HepG2 (cell line): ENCODE results near the gene RERE. TPM values are rescaled to one million over a fixed set of nuclear protein-coding genes. Genes with fewer than 3 reads are reported as not detected.
A peak's percentile ranks its signal among the peaks of the same experiment; 100 is the strongest.

Experiments used
- ATAD3A ChIP-seq: sonication (generic); formaldehyde crosslinking; IDR thresholded peaks from 2 replicates; pipeline ENCODE4 v1.4.0; 2020; ENCODE audit warnings: missing genetic modification reagents
- CREB1 ChIP-seq, 2 experiments: fragments of 450-650 bp in 1 of 2; IDR thresholded peaks; 2 replicates each; pipeline ENCODE4 v1.6.1; 2016 to 2017; ENCODE audit warnings: control low read depth in 1 of 2, mild to moderate bottlenecking in 1 of 2, missing compliant biosample characterization in 1 of 2, missing genetic modification characterization in 1 of 2
- GABPA ChIP-seq, 2 experiments: IDR thresholded peaks; 2 replicates each; pipeline ENCODE4 v1.6.1; 2011 to 2016; ENCODE audit warnings: low read depth in 2 of 2, low read length in 1 of 2, missing biosample characterization in 1 of 2, missing genetic modification characterization in 1 of 2
- GATAD2A ChIP-seq: IDR thresholded peaks from 2 replicates; pipeline ENCODE4 v1.6.1; 2016
- MIXL1 ChIP-seq: IDR thresholded peaks from 2 replicates; pipeline ENCODE4 v1.6.1; 2016
- MTF1 ChIP-seq: sonication (generic); formaldehyde crosslinking; IDR thresholded peaks from 2 replicates; pipeline ENCODE4 v1.5.0; 2020; ENCODE audit warnings: missing genetic modification reagents
- MXD4 ChIP-seq: IDR thresholded peaks from 2 replicates; pipeline ENCODE4 v1.6.1; 2016; ENCODE audit warnings: mild to moderate bottlenecking, missing biosample characterization, missing genetic modification reagents
- PAWR ChIP-seq: sonication (generic); formaldehyde crosslinking; IDR thresholded peaks from 2 replicates; pipeline ENCODE4 v1.4.0; 2020; ENCODE audit warnings: missing genetic modification reagents, mild to moderate bottlenecking, borderline replicate concordance
- POGZ ChIP-seq: sonication (generic); formaldehyde crosslinking; IDR thresholded peaks from 2 replicates; pipeline ENCODE4 v1.4.0; 2020; ENCODE audit warnings: mild to moderate bottlenecking, missing genetic modification reagents
- RCOR2 ChIP-seq: IDR thresholded peaks from 2 replicates; pipeline ENCODE4 v1.6.1; 2016; ENCODE audit warnings: missing biosample characterization, missing genetic modification reagents
- TEAD3 ChIP-seq: optimal IDR thresholded peaks from 2 replicates; pipeline ENCODE3; 2016; ENCODE audit warnings: borderline replicate concordance
- YEATS2 ChIP-seq: sonication (generic); formaldehyde crosslinking; IDR thresholded peaks from 2 replicates; pipeline ENCODE4 v1.4.0; 2020; ENCODE audit warnings: missing genetic modification reagents, borderline replicate concordance
- YEATS4 ChIP-seq: sonication (generic); formaldehyde crosslinking; IDR thresholded peaks from 2 replicates; pipeline ENCODE4 v1.4.0; 2020; ENCODE audit warnings: missing genetic modification reagents, borderline replicate concordance
- ZNF101 ChIP-seq: sonication (generic); formaldehyde crosslinking; IDR thresholded peaks from 2 replicates; pipeline ENCODE4 v1.4.0; 2020; ENCODE audit warnings: mild to moderate bottlenecking, low read depth, missing genetic modification reagents, borderline replicate concordance
- ZNF292 ChIP-seq: sonication (generic); formaldehyde crosslinking; IDR thresholded peaks from 2 replicates; pipeline ENCODE4 v1.8.1; 2022; ENCODE audit warnings: mild to moderate bottlenecking, low read depth, missing genetic modification reagents, borderline replicate concordance
- ZNF329 ChIP-seq: sonication (generic); formaldehyde crosslinking; IDR thresholded peaks from 2 replicates; pipeline ENCODE4 v1.9.0; 2021; ENCODE audit warnings: low read depth, mild to moderate bottlenecking, missing genetic modification reagents
- ZNF709 ChIP-seq: sonication (generic); formaldehyde crosslinking; IDR thresholded peaks from 2 replicates; pipeline ENCODE4 v1.5.0; 2020; ENCODE audit warnings: mild to moderate bottlenecking, missing genetic modification reagents
- ZNF878 ChIP-seq: sonication (generic); formaldehyde crosslinking; IDR thresholded peaks from 2 replicates; pipeline ENCODE4 v1.8.1; 2023; ENCODE audit warnings: mild to moderate bottlenecking, missing genetic modification reagents, moderate library complexity
- ZNF891 ChIP-seq: sonication (generic); formaldehyde crosslinking; IDR thresholded peaks from 2 replicates; pipeline ENCODE4 v1.5.0; 2020; ENCODE audit warnings: mild to moderate bottlenecking, missing genetic modification reagents
- polyA plus RNA-seq, 8 experiments: library from polyadenylated mRNA; depleted of rRNA in 3 of 8; stranded (reverse) in 7 of 8; unstranded in 1 of 8; fragments of >200 nt; fragmentation: Illumina TruSeq in 4 of 8; extraction: Trizol in 4 of 8; gene quantifications; 2 replicates each; pipeline versions ENCODE4 v1.2.1 to v1.2.3, GENCODE V29; 2011 to 2016; ENCODE audit warnings: low read depth in 4 of 8, missing spikeins in 1 of 8, mixed read lengths in 1 of 8; ENCODE audit not compliant: insufficient read depth in 1 of 8
- total RNA-seq, 5 experiments: library from RNA; depleted of rRNA; stranded (reverse); fragments of >200 nt; fragmentation: Illumina TruSeq; extraction: Trizol; gene quantifications; 2 replicates each; pipeline ENCODE4 v1.2.3, GENCODE V29; 2016; ENCODE audit warnings: low read depth in 1 of 5
- TF ChIP-seq, protein P1 (sequence below): sonication (generic); formaldehyde crosslinking; IDR thresholded peaks from 2 replicates; pipeline ENCODE4 v1.5.0; 2020; ENCODE audit warnings: mild to moderate bottlenecking, missing genetic modification reagents, borderline replicate concordance
- TF ChIP-seq, protein P2 (sequence below): IDR thresholded peaks from 2 replicates; pipeline ENCODE4 v1.6.1; 2016; ENCODE audit warnings: low read depth
- TF ChIP-seq, protein P3 (sequence below): IDR thresholded peaks from 2 replicates; pipeline ENCODE4 v1.6.1; 2012; ENCODE audit warnings: inconsistent platforms
- TF ChIP-seq, protein P4 (sequence below): sonication (generic); formaldehyde crosslinking; IDR thresholded peaks from 2 replicates; pipeline ENCODE4 v1.8.1; 2023; ENCODE audit warnings: mild to moderate bottlenecking, missing genetic modification reagents, borderline replicate concordance

Gene RERE
- total and polyA plus RNA-seq, 2 of the 13 experiments (the other 11 are each of a cell fraction or from before 2014, with no cell fraction given), result 18.3 to 21.9 TPM

DNA sequence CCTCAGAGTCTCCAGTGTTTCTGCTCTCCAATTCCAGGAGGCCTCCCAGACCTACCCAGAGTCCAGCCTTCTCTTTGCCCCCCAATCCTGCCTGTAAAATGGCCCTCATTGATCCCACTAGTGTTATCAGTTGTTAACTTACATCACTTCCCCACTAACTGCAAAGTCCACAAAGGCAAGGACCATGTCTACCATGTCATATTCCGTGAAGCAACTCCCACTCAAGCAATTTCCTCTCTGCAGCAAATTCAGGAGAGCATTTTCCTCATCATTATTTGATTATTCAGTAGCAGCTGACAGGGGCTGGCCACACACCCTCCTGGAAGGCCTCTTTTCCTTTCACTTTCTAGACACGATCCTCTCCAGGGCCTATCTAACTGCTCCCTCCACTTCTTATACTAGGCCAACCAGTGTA lies 153.5 kb downstream of the RERE start (continued):
- TF ChIP-seq ZNF891 (CRISPR knock-in tag), result no peak
- no peak for TF ChIP-seq GABPA (IDR thresholded peaks at IDR 0.05; ENCODE audit: low read depth, low read length)
- no peak; the same call in 1 of the 2 replicates for TF ChIP-seq GABPA (CRISPR knock-in tag; IDR thresholded peaks at IDR 0.05; ENCODE audit: low read depth)
- peak; percentile 57; the same call in 1 of the 2 replicates for TF ChIP-seq ZNF292 (CRISPR knock-in tag)
- peak; percentile 90 for TF ChIP-seq POGZ (CRISPR knock-in tag)
- peak; percentile 89 for TF ChIP-seq GATAD2A (CRISPR knock-in tag)
- 0 out of 2 replicates have a peak, but pooled peaks have one; percentile 51 for TF ChIP-seq MXD4 (CRISPR knock-in tag)
- no peak for TF ChIP-seq ZNF329
- TF ChIP-seq TEAD3, result no peak
- TF ChIP-seq, protein P1, sequence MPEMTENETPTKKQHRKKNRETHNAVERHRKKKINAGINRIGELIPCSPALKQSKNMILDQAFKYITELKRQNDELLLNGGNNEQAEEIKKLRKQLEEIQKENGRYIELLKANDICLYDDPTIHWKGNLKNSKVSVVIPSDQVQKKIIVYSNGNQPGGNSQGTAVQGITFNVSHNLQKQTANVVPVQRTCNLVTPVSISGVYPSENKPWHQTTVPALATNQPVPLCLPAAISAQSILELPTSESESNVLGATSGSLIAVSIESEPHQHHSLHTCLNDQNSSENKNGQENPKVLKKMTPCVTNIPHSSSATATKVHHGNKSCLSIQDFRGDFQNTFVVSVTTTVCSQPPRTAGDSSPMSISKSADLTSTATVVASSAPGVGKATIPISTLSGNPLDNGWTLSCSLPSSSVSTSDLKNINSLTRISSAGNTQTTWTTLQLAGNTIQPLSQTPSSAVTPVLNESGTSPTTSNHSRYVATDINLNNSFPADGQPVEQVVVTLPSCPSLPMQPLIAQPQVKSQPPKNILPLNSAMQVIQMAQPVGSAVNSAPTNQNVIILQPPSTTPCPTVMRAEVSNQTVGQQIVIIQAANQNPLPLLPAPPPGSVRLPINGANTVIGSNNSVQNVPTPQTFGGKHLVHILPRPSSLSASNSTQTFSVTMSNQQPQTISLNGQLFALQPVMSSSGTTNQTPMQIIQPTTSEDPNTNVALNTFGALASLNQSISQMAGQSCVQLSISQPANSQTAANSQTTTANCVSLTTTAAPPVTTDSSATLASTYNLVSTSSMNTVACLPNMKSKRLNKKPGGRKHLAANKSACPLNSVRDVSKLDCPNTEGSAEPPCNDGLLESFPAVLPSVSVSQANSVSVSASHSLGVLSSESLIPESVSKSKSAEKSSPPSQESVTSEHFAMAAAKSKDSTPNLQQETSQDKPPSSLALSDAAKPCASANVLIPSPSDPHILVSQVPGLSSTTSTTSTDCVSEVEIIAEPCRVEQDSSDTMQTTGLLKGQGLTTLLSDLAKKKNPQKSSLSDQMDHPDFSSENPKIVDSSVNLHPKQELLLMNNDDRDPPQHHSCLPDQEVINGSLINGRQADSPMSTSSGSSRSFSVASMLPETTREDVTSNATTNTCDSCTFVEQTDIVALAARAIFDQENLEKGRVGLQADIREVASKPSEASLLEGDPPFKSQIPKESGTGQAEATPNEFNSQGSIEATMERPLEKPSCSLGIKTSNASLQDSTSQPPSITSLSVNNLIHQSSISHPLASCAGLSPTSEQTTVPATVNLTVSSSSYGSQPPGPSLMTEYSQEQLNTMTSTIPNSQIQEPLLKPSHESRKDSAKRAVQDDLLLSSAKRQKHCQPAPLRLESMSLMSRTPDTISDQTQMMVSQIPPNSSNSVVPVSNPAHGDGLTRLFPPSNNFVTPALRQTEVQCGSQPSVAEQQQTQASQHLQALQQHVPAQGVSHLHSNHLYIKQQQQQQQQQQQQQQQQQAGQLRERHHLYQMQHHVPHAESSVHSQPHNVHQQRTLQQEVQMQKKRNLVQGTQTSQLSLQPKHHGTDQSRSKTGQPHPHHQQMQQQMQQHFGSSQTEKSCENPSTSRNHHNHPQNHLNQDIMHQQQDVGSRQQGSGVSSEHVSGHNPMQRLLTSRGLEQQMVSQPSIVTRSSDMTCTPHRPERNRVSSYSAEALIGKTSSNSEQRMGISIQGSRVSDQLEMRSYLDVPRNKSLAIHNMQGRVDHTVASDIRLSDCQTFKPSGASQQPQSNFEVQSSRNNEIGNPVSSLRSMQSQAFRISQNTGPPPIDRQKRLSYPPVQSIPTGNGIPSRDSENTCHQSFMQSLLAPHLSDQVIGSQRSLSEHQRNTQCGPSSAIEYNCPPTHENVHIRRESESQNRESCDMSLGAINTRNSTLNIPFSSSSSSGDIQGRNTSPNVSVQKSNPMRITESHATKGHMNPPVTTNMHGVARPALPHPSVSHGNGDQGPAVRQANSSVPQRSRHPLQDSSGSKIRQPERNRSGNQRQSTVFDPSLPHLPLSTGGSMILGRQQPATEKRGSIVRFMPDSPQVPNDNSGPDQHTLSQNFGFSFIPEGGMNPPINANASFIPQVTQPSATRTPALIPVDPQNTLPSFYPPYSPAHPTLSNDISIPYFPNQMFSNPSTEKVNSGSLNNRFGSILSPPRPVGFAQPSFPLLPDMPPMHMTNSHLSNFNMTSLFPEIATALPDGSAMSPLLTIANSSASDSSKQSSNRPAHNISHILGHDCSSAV (CRISPR knock-in tag), result no peak
- no peak; the same call in 1 of the 2 replicates for TF ChIP-seq MIXL1 (CRISPR knock-in tag)
- no peak for TF ChIP-seq ZNF878 (CRISPR knock-in tag)
- TF ChIP-seq, protein P2, sequence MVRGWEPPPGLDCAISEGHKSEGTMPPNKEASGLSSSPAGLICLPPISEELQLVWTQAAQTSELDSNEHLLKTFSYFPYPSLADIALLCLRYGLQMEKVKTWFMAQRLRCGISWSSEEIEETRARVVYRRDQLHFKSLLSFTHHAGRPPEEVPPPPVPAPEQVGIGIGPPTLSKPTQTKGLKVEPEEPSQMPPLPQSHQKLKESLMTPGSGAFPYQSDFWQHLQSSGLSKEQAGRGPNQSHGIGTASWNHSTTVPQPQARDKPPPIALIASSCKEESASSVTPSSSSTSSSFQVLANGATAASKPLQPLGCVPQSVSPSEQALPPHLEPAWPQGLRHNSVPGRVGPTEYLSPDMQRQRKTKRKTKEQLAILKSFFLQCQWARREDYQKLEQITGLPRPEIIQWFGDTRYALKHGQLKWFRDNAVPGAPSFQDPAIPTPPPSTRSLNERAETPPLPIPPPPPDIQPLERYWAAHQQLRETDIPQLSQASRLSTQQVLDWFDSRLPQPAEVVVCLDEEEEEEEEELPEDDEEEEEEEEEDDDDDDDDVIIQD (CRISPR knock-in tag), result no peak
- no peak for TF ChIP-seq ZNF709 (CRISPR knock-in tag)
- TF ChIP-seq PAWR (CRISPR knock-in tag), result no peak
- TF ChIP-seq, protein P3, sequence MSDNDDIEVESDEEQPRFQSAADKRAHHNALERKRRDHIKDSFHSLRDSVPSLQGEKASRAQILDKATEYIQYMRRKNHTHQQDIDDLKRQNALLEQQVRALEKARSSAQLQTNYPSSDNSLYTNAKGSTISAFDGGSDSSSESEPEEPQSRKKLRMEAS, result no peak
- TF ChIP-seq RCOR2 (CRISPR knock-in tag), result peak; percentile 80
- TF ChIP-seq ZNF101, result no peak
- TF ChIP-seq YEATS4 (CRISPR knock-in tag), result no peak
- TF ChIP-seq MTF1 (CRISPR knock-in tag), result no peak
- TF ChIP-seq, protein P4, sequence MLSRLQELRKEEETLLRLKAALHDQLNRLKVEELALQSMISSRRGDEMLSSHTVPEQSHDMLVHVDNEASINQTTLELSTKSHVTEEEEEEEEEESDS (CRISPR knock-in tag), result no peak
- TF ChIP-seq CREB1 (IDR thresholded peaks at IDR 0.05), result no peak
- TF ChIP-seq CREB1 (CRISPR knock-in tag; IDR thresholded peaks at IDR 0.05), result peak; percentile 71; the same call in 1 of the 2 replicates
- no peak for TF ChIP-seq YEATS2 (CRISPR knock-in tag)
- TF ChIP-seq ATAD3A (CRISPR knock-in tag), result no peak
